CD4-positive, alpha-beta T cell treated with Interleukin-4 for 4 hours (primary cell): ENCODE data around the gene ELOF1.
"Not testable (repeated sequence)": the region's sequence is repeated elsewhere in the genome, so short reads cannot be mapped to it uniquely, and the experiment has no call there.

Experiments
- DNase-seq: peaks from one replicate; pipeline ENCODE4 v3.0.0-alpha.2; 2020

ELOF1 gene

DNA sequence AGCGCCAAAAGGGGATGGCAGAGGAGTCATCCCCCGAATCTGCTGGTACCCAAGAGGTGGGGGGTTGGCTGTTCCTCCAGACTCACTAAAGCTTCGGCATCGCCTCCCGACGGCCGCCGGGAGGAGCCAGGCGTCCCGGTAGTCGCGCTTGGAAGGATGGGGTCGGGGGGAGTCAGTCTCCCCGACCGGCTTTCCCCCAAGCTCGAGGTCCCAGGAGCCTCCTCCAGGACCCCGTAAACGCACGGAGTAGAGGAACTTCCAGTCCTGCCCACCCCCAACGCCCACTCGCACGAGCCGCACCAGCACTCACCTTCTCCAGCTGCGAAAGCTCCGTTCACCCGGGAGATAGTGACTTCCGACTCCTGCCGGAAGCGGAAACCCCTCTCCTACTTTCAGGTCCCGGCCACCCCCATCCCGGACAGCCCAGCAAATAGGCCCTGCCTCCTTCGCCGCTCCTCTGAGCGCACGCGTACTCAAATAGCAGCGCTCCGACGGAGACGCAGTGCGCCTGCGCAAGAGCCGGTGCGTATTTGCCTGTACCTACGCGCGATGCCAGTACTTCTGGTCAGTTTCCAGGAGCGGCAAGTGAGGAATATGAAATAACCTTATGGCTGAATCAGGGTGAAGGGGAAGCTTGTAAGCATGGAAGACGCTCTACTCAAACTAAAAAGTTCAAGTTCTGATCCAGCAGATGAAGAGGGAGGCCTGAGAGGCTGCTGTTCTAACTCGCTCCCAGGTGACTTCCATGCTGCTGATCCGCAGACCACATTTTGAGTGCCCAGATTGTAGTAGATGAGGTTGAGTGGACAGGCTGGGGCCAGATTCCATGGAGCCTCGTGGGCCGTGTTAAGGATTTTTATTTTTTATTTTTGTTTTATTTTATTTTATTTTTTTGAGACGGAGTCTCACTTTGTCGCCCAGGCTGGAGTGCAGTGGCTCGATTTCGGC lies at the start of gene ELOF1:
ELOF1 (minus strand) TSS at position 350 of the 948 bp plus-strand sequence. CDS start 4,883 bp downstream, outside the sequence.
- DNase-seq = peak; percentile 97

- DNase-seq = no peak
Observed at GRCh38 chr19:11606484-11606883, 47.5 kb upstream of the ELOF1 start.

GRCh38 chr19:11599704-11600103 lies 40.7 kb upstream of the ELOF1 start:
- not testable (repeated sequence) for DNase-seq

DNA sequence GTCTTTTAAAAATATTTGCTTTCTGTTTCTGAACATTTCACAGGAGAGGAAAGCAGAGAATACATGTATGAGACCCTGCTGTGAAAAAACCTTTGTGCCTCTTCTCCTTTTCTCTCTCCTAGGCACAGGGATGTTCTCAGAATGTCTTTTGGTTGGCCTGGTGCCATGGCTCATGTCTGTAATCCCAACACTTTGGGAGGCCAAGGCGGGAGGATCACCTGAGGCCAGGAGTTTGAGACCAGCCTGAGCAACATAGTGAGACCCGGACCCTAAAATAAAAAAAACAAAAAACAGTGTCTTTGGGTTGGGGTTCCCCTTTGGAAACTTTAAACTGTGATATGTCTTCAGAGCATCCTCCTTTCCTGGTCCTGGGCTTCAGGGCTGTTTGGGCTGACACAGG lies 39.7 kb upstream of the ELOF1 start:
- no peak for DNase-seq

GRCh38 chr19:11598103-11598483 lies 39.1 kb upstream of the ELOF1 start:
- no peak for DNase-seq

- peak; percentile 96 for DNase-seq
Observed at GRCh38 chr19:11597202-11598102, 38.4 kb upstream of the ELOF1 start, which contains the start of gene ZNF627. Gene ZNF627, plus strand, starts transcription at chr19:11597483. Its CDS starts 145 bp downstream, at chr19:11597628.

DNA sequence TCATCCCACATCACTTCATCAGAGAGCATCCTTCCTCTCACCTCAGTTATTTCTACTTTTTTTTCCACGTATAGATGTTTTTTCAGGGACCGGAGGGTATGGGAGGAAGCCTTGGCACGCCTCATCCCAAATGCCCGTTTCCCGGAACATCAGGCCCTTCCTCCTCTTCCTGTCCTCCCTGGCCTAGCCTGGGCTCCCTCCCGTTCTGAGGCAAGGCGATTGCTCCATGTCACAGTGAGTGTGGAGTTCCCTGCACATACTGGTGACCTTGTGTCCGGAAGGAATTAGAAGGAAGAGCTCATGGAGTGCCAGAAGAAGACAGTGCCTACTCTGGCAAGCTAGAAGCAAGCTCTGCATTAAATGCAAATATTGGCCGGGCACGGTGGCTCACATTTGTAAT lies 37.1 kb upstream of the ELOF1 start:
- no peak for DNase-seq

DNA sequence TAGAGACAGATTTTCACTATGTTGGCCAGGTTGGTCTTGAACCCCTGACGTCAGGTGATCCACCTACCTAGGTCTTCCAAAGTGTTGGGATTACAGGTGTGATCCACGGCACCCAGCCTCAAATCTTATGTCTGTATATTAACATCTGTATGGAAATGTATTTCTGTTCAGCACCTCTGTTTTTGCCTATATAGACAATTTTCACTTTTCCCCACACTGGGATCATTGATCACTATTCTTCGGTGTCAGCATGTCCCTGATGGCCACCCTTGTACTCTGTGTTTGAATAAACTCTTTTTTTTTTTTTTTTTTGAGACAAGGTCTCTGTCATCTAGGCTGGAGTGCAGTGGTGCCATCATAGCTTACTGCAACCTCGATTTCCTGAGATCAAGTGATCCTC lies 35.1 kb upstream of the ELOF1 start:
- no peak for DNase-seq

- no peak for DNase-seq
Observed at GRCh38 chr19:11587975-11588631, 29.1 kb upstream of the ELOF1 start.

GRCh38 chr19:11587302-11587974 lies 28.4 kb upstream of the ELOF1 start:
- DNase-seq = peak; percentile 76

GRCh38 chr19:11586331-11586730 lies 27.3 kb upstream of the ELOF1 start:
- DNase-seq = no peak

- peak; percentile 53 for DNase-seq
Observed at GRCh38 chr19:11581740-11582139, 22.7 kb upstream of the ELOF1 start.

DNA sequence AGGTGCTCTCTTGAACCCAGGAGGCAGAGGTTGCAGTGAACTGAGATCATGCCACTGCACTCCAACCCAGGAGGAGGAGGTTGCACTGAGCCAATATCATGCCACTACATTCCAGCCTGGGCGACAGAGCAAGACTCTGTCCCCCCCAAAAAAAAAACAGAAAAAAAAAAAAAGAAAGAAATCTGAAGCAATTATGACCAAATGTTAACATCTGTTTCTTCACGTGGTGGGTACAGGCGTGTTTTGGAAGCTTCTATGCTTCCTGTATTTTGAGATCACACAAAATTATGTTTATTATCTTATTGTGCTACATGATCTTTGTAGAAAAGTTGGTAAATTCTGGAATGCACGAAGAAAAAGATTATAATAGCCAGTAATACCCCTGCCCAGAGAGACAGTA lies 21.1 kb upstream of the ELOF1 start:
- DNase-seq = no peak

DNA sequence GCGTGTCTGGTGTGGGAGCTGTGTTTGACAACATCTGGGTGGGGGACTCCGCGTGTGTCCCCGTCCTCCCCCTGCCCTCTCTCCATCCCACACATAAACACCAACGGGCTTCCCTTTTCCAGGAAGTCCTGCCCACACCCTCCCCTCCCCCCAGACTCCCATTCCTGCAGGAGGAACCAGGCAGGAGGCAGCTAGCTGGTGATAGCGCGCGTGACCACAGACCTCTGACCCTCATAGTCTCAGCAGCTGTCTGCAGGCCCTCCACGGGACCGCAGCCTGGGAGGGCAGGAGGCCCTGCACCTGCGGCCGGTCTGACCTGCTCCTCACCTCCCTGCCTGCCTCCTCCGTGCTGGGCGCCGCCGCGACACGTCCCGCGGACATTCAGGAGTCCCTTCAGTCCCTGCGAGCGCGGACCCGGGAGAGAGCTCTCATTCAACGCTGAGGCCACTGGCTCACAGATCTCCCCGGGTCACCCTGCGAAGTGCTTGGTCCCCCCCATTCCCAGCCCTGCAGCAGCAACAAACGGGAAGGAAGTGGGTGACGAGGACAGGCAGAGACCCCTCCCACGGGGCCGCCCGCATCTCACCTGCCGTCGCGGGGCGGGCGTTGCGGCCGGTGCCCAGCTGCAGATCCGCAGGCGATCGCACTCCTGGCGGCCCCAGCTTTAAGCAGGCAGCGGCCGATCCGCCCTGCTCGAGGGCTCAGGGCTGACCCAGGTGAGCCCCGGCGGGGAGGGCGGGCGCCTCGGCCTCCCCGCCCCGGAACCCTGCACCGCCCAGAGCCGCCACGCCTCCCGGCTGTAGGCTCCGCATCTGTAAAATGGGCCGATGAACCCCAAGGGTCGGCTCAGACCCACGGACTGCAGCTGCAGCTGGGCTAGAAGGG lies 19.5 kb upstream of the ELOF1 start:
- DNase-seq = peak; percentile 30

GRCh38 chr19:11577451-11578257 lies 18.6 kb upstream of the ELOF1 start, which contains the start of gene ACP5:
Gene ACP5, minus strand, starts transcription at chr19:11577645. Its CDS starts 328 bp downstream, at chr19:11577317.
- no peak for DNase-seq

GRCh38 chr19:11576227-11576626 lies 17.2 kb upstream of the ELOF1 start:
- no peak for DNase-seq

DNA sequence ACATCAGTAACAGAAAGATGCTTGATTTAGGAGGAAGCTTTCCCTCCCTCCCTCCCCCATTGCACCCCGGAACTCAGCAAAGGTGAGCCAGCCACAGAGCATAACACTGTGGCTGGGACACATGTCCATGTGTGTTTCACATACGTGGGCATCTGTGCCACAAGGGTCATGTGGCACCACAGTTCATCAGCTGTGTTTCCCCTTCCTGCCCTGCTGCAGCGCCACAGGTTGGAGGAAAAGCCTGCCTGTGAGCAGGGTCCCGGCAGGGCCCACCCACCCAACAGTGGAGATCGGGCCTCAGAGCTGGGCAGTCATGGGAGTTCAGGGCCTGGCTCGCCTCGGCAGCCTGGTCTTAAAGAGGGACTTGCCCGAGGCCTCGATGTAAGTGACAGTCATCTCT lies 15.7 kb upstream of the ELOF1 start:
- DNase-seq = no peak

GRCh38 chr19:11573763-11574162 lies 14.7 kb upstream of the ELOF1 start:
- DNase-seq = not testable (repeated sequence)

GRCh38 chr19:11573354-11573753 lies 14.3 kb upstream of the ELOF1 start:
- DNase-seq = not testable (repeated sequence)

DNA sequence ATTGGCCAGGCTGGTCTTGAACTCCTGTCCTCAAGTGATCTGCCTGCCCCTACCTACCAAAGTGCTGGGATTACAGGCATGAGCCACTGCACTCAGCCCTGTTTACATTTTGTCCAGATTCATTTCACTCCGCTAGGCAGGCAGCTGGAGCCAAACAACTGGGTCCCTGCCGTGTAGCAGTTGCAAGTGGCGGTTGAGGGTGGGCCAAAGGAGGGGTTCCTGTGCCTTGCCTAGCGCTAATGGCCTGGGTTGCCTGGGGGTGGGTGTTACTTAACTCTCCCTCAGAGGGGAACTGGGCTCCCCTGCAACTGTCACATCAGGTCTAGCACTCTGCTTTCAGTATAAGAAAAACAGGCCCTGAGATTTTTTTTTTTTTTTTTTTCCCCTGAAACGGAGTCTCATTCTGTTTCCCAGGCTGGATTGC lies 11.0 kb upstream of the ELOF1 start:
- no peak for DNase-seq
